Lower lobe of right lung (tissue), 2 donors: ENCODE data around the gene SELENOV. TPM values are rescaled to one million over a fixed set of nuclear protein-coding genes. Genes with fewer than 3 reads are reported as not detected.

Experiments used
- ATAC-seq, 2 donors: fragments of 200-7000 bp; cut with Tn5 transposase; one replicate each; pipeline ENCODE4 v1.9.1; 2020 to 2022; ENCODE audit warnings: mild to moderate bottlenecking in 2 of 2, moderate library complexity in 2 of 2
- DNase-seq: peaks from one replicate; pipeline ENCODE4 v3.0.0-alpha.2; 2020
- H3K27ac ChIP-seq: fragments of 200-600 bp; one replicate; pipeline ENCODE4 v1.8.0; 2022
- H3K27me3 ChIP-seq: fragments of 200-600 bp; one replicate; pipeline ENCODE4 v1.8.0; 2022; ENCODE audit warnings: low read depth
- H3K36me3 ChIP-seq: fragments of 200-600 bp; one replicate; pipeline ENCODE4 v1.8.0; 2022; ENCODE audit warnings: mild to moderate bottlenecking
- H3K4me1 ChIP-seq: fragments of 200-600 bp; one replicate; pipeline ENCODE4 v1.8.0; 2022
- H3K4me3 ChIP-seq: fragments of 200-600 bp; one replicate; pipeline ENCODE4 v1.8.0; 2022; ENCODE audit warnings: mild to moderate bottlenecking
- H3K9me3 ChIP-seq: fragments of 200-600 bp; one replicate; pipeline ENCODE4 v1.8.0; 2022
- CTCF ChIP-seq: fragments of 200-600 bp; IDR thresholded peaks from one replicate; pipeline ENCODE4 v1.8.0; 2022; ENCODE audit warnings: antibody characterized with exemption, mild to moderate bottlenecking
- intact Hi-C: fragments of 100-400 bp; cut with DNase I; formaldehyde crosslinking; loops from one replicate; pipeline ENCODE4 v1.11.0; 2022
- total RNA-seq: library from RNA; stranded (reverse); fragmentation: NEBNext Ultra II Directional; extraction: Animal tissue kit (Norgen Biotek cat#: 25700); gene quantifications from one replicate; pipeline ENCODE4 v1.2.1, GENCODE V29; 2021
- donor health status: DM: no; HTN: yes; CAD: no; lungs with severe emphysema.

Gene SELENOV
- total RNA-seq, 1 donor from 2014 or later: not detected

- ATAC-seq: no peak
- no peak for DNase-seq
- intact Hi-C loops: no loop called here
- Histone ChIP-seq H3K27me3 (peaks cover 93% of the 10 kb centered on the region), H3K27ac (no peak overlapping the region), H3K4me3 (no peak overlapping the region), H3K36me3 (no peaks in the 10 kb centered on the region), H3K4me1 (no peaks in the 10 kb centered on the region), H3K9me3 (no peaks in the 10 kb centered on the region)
- no peak for TF ChIP-seq CTCF
Measured at GRCh38 chr19:39508629-39509028, 6.3 kb upstream of the SELENOV start.

- intact Hi-C loops: no loop called here
- ATAC-seq: no peak
- no peak for DNase-seq
- Histone ChIP-seq H3K4me3 (no peak overlapping the region), H3K9me3 (no peaks in the 10 kb centered on the region), H3K27ac (no peak overlapping the region), H3K4me1 (no peaks in the 10 kb centered on the region), H3K27me3 (peaks cover 93% of the 10 kb centered on the region), H3K36me3 (no peaks in the 10 kb centered on the region)
- no peak for TF ChIP-seq CTCF
Measured at GRCh38 chr19:39509233-39509632, 5.7 kb upstream of the SELENOV start.

GRCh38 chr19:39512988-39513387 lies 2.0 kb upstream of the SELENOV start:
- H3K27me3 ChIP-seq: peaks cover 91% of the 10 kb centered on the region
- intact Hi-C loops: no loop called here

GRCh38 chr19:39515551-39516191 lies 732 bp downstream of the SELENOV start:
- H3K27ac ChIP-seq: no peak overlapping the region
- no peak for TF ChIP-seq CTCF
- H3K9me3 ChIP-seq: no peaks in the 10 kb centered on the region
- H3K27me3 ChIP-seq: peaks cover 73% of the 10 kb centered on the region
- no peak for DNase-seq
- H3K4me3 ChIP-seq: peak overlapping the region; percentile 39
- H3K4me1 ChIP-seq: peaks cover 16% of the 10 kb centered on the region
- peak; percentile 31 to 41 for ATAC-seq
- H3K36me3 ChIP-seq: no peaks in the 10 kb centered on the region
- intact Hi-C loops: no loop called here

More at GRCh38 chr19:39512988-39513387, 2.0 kb upstream of the SELENOV start:
- Histone ChIP-seq H3K9me3 (no peaks in the 10 kb centered on the region), H3K4me3 (no peak overlapping the region), H3K27ac (no peak overlapping the region), H3K4me1 (peaks cover 16% of the 10 kb centered on the region), H3K36me3 (no peaks in the 10 kb centered on the region)
- TF ChIP-seq CTCF: no peak
- ATAC-seq (no peak), DNase-seq (no peak)

- intact Hi-C loops: no loop called here
- no peak overlapping the region for H3K4me3 ChIP-seq
- H3K27ac ChIP-seq: no peak overlapping the region
- H3K36me3 ChIP-seq: no peaks in the 10 kb centered on the region
- no peak for TF ChIP-seq CTCF
- no peaks in the 10 kb centered on the region for H3K9me3 ChIP-seq
- ATAC-seq (peak in 1 of 2 donors; percentile 19), DNase-seq (no peak)
- peaks cover 16% of the 10 kb centered on the region for H3K4me1 ChIP-seq
- H3K27me3 ChIP-seq: peaks cover 68% of the 10 kb centered on the region
Measured at GRCh38 chr19:39516270-39516669, 1.3 kb downstream of the SELENOV start.
